KMS-11 (cell line): Measurements from ENCODE around the gene TDRD15.
A peak's percentile ranks its signal among the peaks of the same experiment; 100 is the strongest.

Experiments
- H2AFZ ChIP-seq: fragments of 200-600 bp; sonication (generic); 2 replicates; pipeline ENCODE4 v1.6.1; 2016; ENCODE audit warnings: antibody characterized with exemption, mixed run types, low read depth
- H3K27ac ChIP-seq: fragments of 200-600 bp; sonication (generic); 2 replicates; pipeline ENCODE4 v1.6.1; 2016; ENCODE audit warnings: mild to moderate bottlenecking, mixed run types
- H3K27me3 ChIP-seq: fragments of 200-600 bp; sonication (generic); 2 replicates; pipeline ENCODE4 v1.6.1; 2017; ENCODE audit warnings: mild to moderate bottlenecking, low read depth, mixed run types, moderate library complexity; ENCODE audit not compliant: insufficient read depth
- H3K36me3 ChIP-seq: fragments of 200-600 bp; sonication (generic); 2 replicates; pipeline ENCODE4 v1.6.1; 2017; ENCODE audit warnings: mild to moderate bottlenecking, mixed run types; ENCODE audit not compliant: insufficient read depth
- H3K4me1 ChIP-seq: fragments of 200-600 bp; sonication (generic); 2 replicates; pipeline ENCODE4 v1.6.1; 2016; ENCODE audit warnings: mild to moderate bottlenecking, low read depth, mixed run types; ENCODE audit not compliant: poor library complexity, severe bottlenecking
- H3K4me2 ChIP-seq: fragments of 200-600 bp; sonication (generic); 2 replicates; pipeline ENCODE4 v1.7.0; 2016; ENCODE audit warnings: mild to moderate bottlenecking, mixed run types
- H3K4me3 ChIP-seq: fragments of 200-600 bp; sonication (generic); IDR thresholded peaks from 2 replicates; pipeline ENCODE4 v1.6.1; 2017; ENCODE audit warnings: low read depth, low read length, mixed read lengths; ENCODE audit not compliant: insufficient read depth
- H3K79me2 ChIP-seq: fragments of 200-600 bp; sonication (generic); 2 replicates; pipeline ENCODE4 v1.6.1; 2016; ENCODE audit warnings: low read depth, mixed run types; ENCODE audit not compliant: insufficient read depth
- H3K9ac ChIP-seq: fragments of 200-600 bp; sonication (generic); 2 replicates; pipeline ENCODE4 v1.6.1; 2016; ENCODE audit warnings: mild to moderate bottlenecking, mixed run types
- H4K20me1 ChIP-seq: fragments of 200-600 bp; sonication (generic); 2 replicates; pipeline ENCODE4 v1.6.1; 2016; ENCODE audit warnings: mild to moderate bottlenecking, mixed run types; ENCODE audit not compliant: insufficient read depth
- TF ChIP-seq, protein P1 (sequence below): fragments of 200-600 bp; sonication (generic); conservative IDR thresholded peaks from 2 replicates; pipeline ENCODE4 v1.6.1; 2017; ENCODE audit warnings: low read depth, mild to moderate bottlenecking, antibody characterized with exemption, low read length, moderate library complexity, mixed read lengths

TDRD15 gene

GRCh38 chr2:21118302-21118920 lies 5.4 kb upstream of the TDRD15 start:
- Histone ChIP-seq H3K9ac (no peak overlapping the region), H3K4me3 (no peak overlapping the region), H3K4me1 (no peaks in the 10 kb centered on the region), H3K36me3 (no peaks in the 10 kb centered on the region), H3K27ac (no peak overlapping the region), H3K79me2 (no peaks in the 10 kb centered on the region), H4K20me1 (no peaks in the 10 kb centered on the region), H3K4me2 (no peak overlapping the region), H2AFZ (no peak overlapping the region), H3K27me3 (no peaks in the 10 kb centered on the region)
- TF ChIP-seq, protein P1, sequence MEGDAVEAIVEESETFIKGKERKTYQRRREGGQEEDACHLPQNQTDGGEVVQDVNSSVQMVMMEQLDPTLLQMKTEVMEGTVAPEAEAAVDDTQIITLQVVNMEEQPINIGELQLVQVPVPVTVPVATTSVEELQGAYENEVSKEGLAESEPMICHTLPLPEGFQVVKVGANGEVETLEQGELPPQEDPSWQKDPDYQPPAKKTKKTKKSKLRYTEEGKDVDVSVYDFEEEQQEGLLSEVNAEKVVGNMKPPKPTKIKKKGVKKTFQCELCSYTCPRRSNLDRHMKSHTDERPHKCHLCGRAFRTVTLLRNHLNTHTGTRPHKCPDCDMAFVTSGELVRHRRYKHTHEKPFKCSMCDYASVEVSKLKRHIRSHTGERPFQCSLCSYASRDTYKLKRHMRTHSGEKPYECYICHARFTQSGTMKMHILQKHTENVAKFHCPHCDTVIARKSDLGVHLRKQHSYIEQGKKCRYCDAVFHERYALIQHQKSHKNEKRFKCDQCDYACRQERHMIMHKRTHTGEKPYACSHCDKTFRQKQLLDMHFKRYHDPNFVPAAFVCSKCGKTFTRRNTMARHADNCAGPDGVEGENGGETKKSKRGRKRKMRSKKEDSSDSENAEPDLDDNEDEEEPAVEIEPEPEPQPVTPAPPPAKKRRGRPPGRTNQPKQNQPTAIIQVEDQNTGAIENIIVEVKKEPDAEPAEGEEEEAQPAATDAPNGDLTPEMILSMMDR = peak; percentile 65

GRCh38 chr2:21131861-21132260 lies 8.1 kb downstream of the TDRD15 start:
- Histone ChIP-seq H2AFZ (no peak overlapping the region), H3K79me2 (no peaks in the 10 kb centered on the region), H3K9ac (no peak overlapping the region), H3K36me3 (no peaks in the 10 kb centered on the region), H3K27me3 (no peaks in the 10 kb centered on the region), H3K4me1 (no peaks in the 10 kb centered on the region), H3K4me3 (no peak overlapping the region), H3K4me2 (no peak overlapping the region), H3K27ac (no peak overlapping the region), H4K20me1 (no peaks in the 10 kb centered on the region)
- TF ChIP-seq, protein P1 = no peak

GRCh38 chr2:21135585-21135984 lies 11.8 kb downstream of the TDRD15 start:
- no peaks in the 10 kb centered on the region for H3K79me2 ChIP-seq
- TF ChIP-seq, protein P1 = no peak
- H3K27me3 ChIP-seq = no peaks in the 10 kb centered on the region
- H3K27ac ChIP-seq = no peak overlapping the region
- no peaks in the 10 kb centered on the region for H3K36me3 ChIP-seq
- 0 out of 2 replicates have a peak overlapping the region, but pooled peaks have one; percentile 5 for H3K4me2 ChIP-seq
- no peaks in the 10 kb centered on the region for H4K20me1 ChIP-seq
- no peaks in the 10 kb centered on the region for H3K4me1 ChIP-seq
- H3K9ac ChIP-seq = no peak overlapping the region
- H3K4me3 ChIP-seq = no peak overlapping the region
- no peak overlapping the region for H2AFZ ChIP-seq

DNA sequence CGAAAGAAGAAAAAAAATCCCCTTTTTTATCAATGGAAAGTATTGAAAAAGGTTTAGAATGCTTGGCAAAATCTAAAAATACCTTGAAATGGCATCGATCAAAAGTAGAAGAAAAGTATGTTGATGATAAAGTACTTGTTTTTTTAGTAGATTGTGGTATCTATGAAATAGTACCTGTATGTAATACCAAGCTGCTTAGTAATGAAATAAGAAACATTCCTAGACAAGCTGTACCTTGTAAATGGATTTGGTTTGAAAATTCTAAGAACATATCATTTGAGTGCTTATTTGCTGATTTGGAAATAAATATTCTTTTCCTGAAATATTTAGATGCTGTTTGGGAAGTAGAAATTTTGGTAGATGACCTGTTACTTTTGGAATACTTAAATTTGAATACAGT lies 18.4 kb downstream of the TDRD15 start:
- H3K36me3 ChIP-seq = no peaks in the 10 kb centered on the region
- H3K4me1 ChIP-seq = no peaks in the 10 kb centered on the region
- H3K27me3 ChIP-seq = no peaks in the 10 kb centered on the region
- no peak overlapping the region for H3K9ac ChIP-seq
- no peak overlapping the region for H3K27ac ChIP-seq
- TF ChIP-seq, protein P1 = no peak
- no peaks in the 10 kb centered on the region for H3K79me2 ChIP-seq
- no peak overlapping the region for H3K4me3 ChIP-seq
- no peaks in the 10 kb centered on the region for H4K20me1 ChIP-seq
- H2AFZ ChIP-seq = no peak overlapping the region
- no peak overlapping the region for H3K4me2 ChIP-seq
